Daoy (cell line): ENCODE results near the gene ADPRHL1. TPM values are rescaled to one million over a fixed set of nuclear protein-coding genes. Genes with fewer than 3 reads are reported as not detected.
A peak's percentile ranks its signal among the peaks of the same experiment; 100 is the strongest.

Source experiments
- DNase-seq: peaks from one replicate; pipeline ENCODE4 v3.0.0-alpha.2; 2015; ENCODE audit warnings: low read depth
- total RNA-seq: library from RNA; depleted of rRNA; stranded (reverse); fragments of >200 nt; shearing (Covaris generic); gene quantifications from 2 replicates; pipeline ENCODE4 v1.2.3, GENCODE V29; 2014; rRNA removed

ADPRHL1 gene
- 0.95 and 1.4 TPM in 2 replicates for total RNA-seq

- DNase-seq = no peak
Observed at GRCh38 chr13:113452942-113453901, at the start of gene ADPRHL1. Gene ADPRHL1, minus strand, starts transcription at chr13:113453488. Its CDS starts 51 bp downstream, at chr13:113453437.

- DNase-seq = no peak
Observed at GRCh38 chr13:113502686-113503085, 49.4 kb upstream of the ADPRHL1 start.

GRCh38 chr13:113500530-113501265, 47.4 kb upstream of the ADPRHL1 start:
- no peak for DNase-seq

GRCh38 chr13:113499936-113500335, 46.6 kb upstream of the ADPRHL1 start:
- DNase-seq = no peak

- DNase-seq = no peak
Observed at GRCh38 chr13:113498905-113499304, 45.6 kb upstream of the ADPRHL1 start.

- no peak for DNase-seq
Observed at GRCh38 chr13:113497217-113497616, 43.9 kb upstream of the ADPRHL1 start.

- no peak for DNase-seq
Observed at GRCh38 chr13:113495494-113496210, 42.4 kb upstream of the ADPRHL1 start.

- peak; percentile 79 for DNase-seq
Observed at GRCh38 chr13:113493315-113493951, 40.1 kb upstream of the ADPRHL1 start.

GRCh38 chr13:113491982-113492381, 38.7 kb upstream of the ADPRHL1 start:
- no peak for DNase-seq

GRCh38 chr13:113491418-113491883, 38.2 kb upstream of the ADPRHL1 start:
- peak; percentile 22 for DNase-seq

- DNase-seq = peak; percentile 94
Observed at GRCh38 chr13:113490496-113491417, 37.5 kb upstream of the ADPRHL1 start, which contains the start of gene DCUN1D2. Gene DCUN1D2, minus strand, starts transcription at chr13:113490711. Its CDS starts 42 bp downstream, at chr13:113490669.

GRCh38 chr13:113489549-113490495, 36.5 kb upstream of the ADPRHL1 start:
- DNase-seq = peak; percentile 23

GRCh38 chr13:113489171-113489548, 35.9 kb upstream of the ADPRHL1 start:
- no peak for DNase-seq

- DNase-seq = no peak
Observed at GRCh38 chr13:113488283-113488682, 35.0 kb upstream of the ADPRHL1 start.

GRCh38 chr13:113486698-113487097, 33.4 kb upstream of the ADPRHL1 start:
- DNase-seq = no peak

GRCh38 chr13:113485545-113485944, 32.3 kb upstream of the ADPRHL1 start:
- DNase-seq = no peak

- DNase-seq = no peak
Observed at GRCh38 chr13:113483504-113484293, 30.4 kb upstream of the ADPRHL1 start.

- no peak for DNase-seq
Observed at GRCh38 chr13:113483081-113483480, 29.8 kb upstream of the ADPRHL1 start.
